Endothelial cell of umbilical vein (primary cell): ENCODE results near the gene UQCC2. TPM values are rescaled to one million over a fixed set of nuclear protein-coding genes. Genes with fewer than 3 reads are reported as not detected.

ENCODE experiments used
- BruUV-seq: library from RNA; stranded (reverse); fragments of 400-500 nt; replicated peaks from 2 replicates; lab custom pipeline; 2021; lab: Mats Ljungman, UMichigan
- CTCF ChIA-PET: fragments of 300-600, 350-600 bp; sonication (Branson Sonifier 250); formaldehyde crosslinking; loops from one replicate; lab custom pipeline; 2021; ENCODE audit warnings: antibody characterized with exemption, inconsistent platforms; lab: Charles Lee
- POLR2A ChIA-PET: fragments of 300-600, 350-600 bp; sonication (Branson Sonifier 250); formaldehyde crosslinking; loops from one replicate; lab custom pipeline; 2021; ENCODE audit warnings: antibody characterized with exemption, inconsistent platforms; lab: Charles Lee
- DNase-seq: peaks from one replicate; pipeline ENCODE4 v3.0.0-alpha.2; 2011; ENCODE audit warnings: low read depth, low spot score
- FAIRE-seq: peaks from 2 replicates; lab custom pipeline; 2011; peaks lifted over from hg19 to GRCh38; lab: Jason Lieb, UNC
- H2AFZ ChIP-seq: 2 replicates; pipeline ENCODE4 v1.6.0; 2012; ENCODE audit warnings: low read depth, low read length, control low read depth, inconsistent platforms
- H3K27ac ChIP-seq: 2 replicates; pipeline ENCODE4 v1.5.1; 2011; ENCODE audit warnings: low read depth, mild to moderate bottlenecking, control low read depth, low read length, moderate library complexity; ENCODE audit not compliant: insufficient read depth
- H3K27me3 ChIP-seq, 2 experiments: 2 replicates each; pipeline versions ENCODE4 v1.6.0 to v1.6.1; 2011; ENCODE audit warnings: low read length in 2 of 2, mixed read lengths in 1 of 2; ENCODE audit not compliant: control insufficient read depth in 2 of 2, insufficient read depth in 2 of 2
- H3K36me3 ChIP-seq, 2 experiments: 2 replicates in 1 of 2; 3 replicates in 1 of 2; pipeline ENCODE4 v1.5.1; 2011; ENCODE audit warnings: low read length in 2 of 2, mild to moderate bottlenecking in 1 of 2, moderate library complexity in 1 of 2; ENCODE audit not compliant: control insufficient read depth in 2 of 2, insufficient read depth in 2 of 2; ENCODE audit errors: extremely low read depth in 1 of 2
- H3K4me1 ChIP-seq: 3 replicates; pipeline ENCODE4 v1.5.1; 2011; ENCODE audit warnings: mild to moderate bottlenecking, low read length; ENCODE audit not compliant: control insufficient read depth, insufficient read depth; ENCODE audit errors: extremely low read depth
- H3K4me2 ChIP-seq: 2 replicates; pipeline ENCODE4 v1.6.1; 2011; ENCODE audit warnings: low read length, control low read depth, mixed read lengths; ENCODE audit not compliant: insufficient read depth
- H3K4me3 ChIP-seq, 3 experiments: fragments of 200-600 bp in 1 of 3; sonication (generic), shearing (Covaris generic) in 1 of 3; replicated peaks in 1 of 3; 2 replicates each; pipeline ENCODE4 v1.5.1; 2011 to 2016; ENCODE audit warnings: control low read depth in 3 of 3, low read length in 3 of 3, mild to moderate bottlenecking in 2 of 3, inconsistent platforms in 1 of 3, low read depth in 1 of 3, moderate library complexity in 1 of 3; ENCODE audit not compliant: insufficient read depth in 1 of 3
- H3K79me2 ChIP-seq: 2 replicates; pipeline ENCODE4 v1.6.0; 2012; ENCODE audit warnings: low read length, inconsistent platforms; ENCODE audit not compliant: control insufficient read depth, insufficient read depth
- H3K9ac ChIP-seq: replicated peaks from 2 replicates; pipeline ENCODE3; 2011; ENCODE audit warnings: low read length, control low read depth; ENCODE audit not compliant: insufficient read depth; ENCODE audit errors: extremely low read depth
- H3K9me1 ChIP-seq: replicated peaks from 3 replicates; pipeline ENCODE4 v1.6.0; 2011; ENCODE audit warnings: mild to moderate bottlenecking, low read length; ENCODE audit not compliant: control insufficient read depth, insufficient read depth; ENCODE audit errors: extremely low read depth
- H3K9me3 ChIP-seq: replicated peaks from 2 replicates; pipeline ENCODE4 v1.5.1; 2012; ENCODE audit warnings: low read length, inconsistent platforms; ENCODE audit not compliant: control insufficient read depth, insufficient read depth
- H4K20me1 ChIP-seq: replicated peaks from 2 replicates; pipeline ENCODE3; 2011; ENCODE audit warnings: mild to moderate bottlenecking, low read length; ENCODE audit not compliant: control insufficient read depth, insufficient read depth; ENCODE audit errors: extremely low read depth
- EZH2 ChIP-seq: IDR thresholded peaks from 2 replicates; pipeline ENCODE4 v1.6.1; 2012; ENCODE audit warnings: borderline replicate concordance, low read depth, mild to moderate bottlenecking, moderate library complexity, low read length, inconsistent platforms; ENCODE audit not compliant: severe bottlenecking
- FOS ChIP-seq: IDR thresholded peaks from 2 replicates; pipeline ENCODE4 v1.6.1; 2011; ENCODE audit warnings: mild to moderate bottlenecking, low read length, moderate library complexity, borderline replicate concordance; ENCODE audit not compliant: insufficient read depth
- JUN ChIP-seq: IDR thresholded peaks from 2 replicates; pipeline ENCODE4 v1.6.1; 2011; ENCODE audit warnings: borderline replicate concordance, low read depth; ENCODE audit not compliant: insufficient read length, insufficient read depth
- MYC ChIP-seq: IDR thresholded peaks from one replicate; pipeline ENCODE4 v1.6.1; 2011; ENCODE audit warnings: mild to moderate bottlenecking, low read depth, low read length
- dilution Hi-C: fragments of 300-500 bp; cut with MboI; formaldehyde crosslinking; loops from one replicate; pipeline ENCODE4 v1.15.0; 2019; ENCODE audit warnings: low sequenced_read_pairs; ENCODE audit not compliant: extremely low pct_ligation_motif_present
- intact Hi-C: fragments of 100-400 bp; cut with micrococcal nuclease; formaldehyde crosslinking; loops from one replicate; pipeline ENCODE4 v1.10.0; 2022
- polyA plus RNA-seq, 4 experiments: library from polyadenylated mRNA; depleted of rRNA in 3 of 4; stranded (reverse) in 3 of 4; unstranded in 1 of 4; fragments of >200 nt; gene quantifications; 2 replicates each; pipeline versions ENCODE4 v1.2.1 to v1.2.3, GENCODE V29; 2011 to 2012; ENCODE audit warnings: missing spikeins in 1 of 4
- total RNA-seq: library from RNA; stranded (reverse); gene quantifications from 2 replicates; pipeline ENCODE4 v1.2.3, GENCODE V29; 2021
- TF ChIP-seq, protein P1 (sequence below), 2 donors: IDR thresholded peaks; 1 replicate in 1 of 2; 2 replicates in 1 of 2; pipeline ENCODE4 v1.5.1; 2011; ENCODE audit warnings: low read length in 2 of 2, mild to moderate bottlenecking in 2 of 2, moderate library complexity in 2 of 2, control low read depth in 1 of 2, inconsistent platforms in 1 of 2, low read depth in 1 of 2; ENCODE audit not compliant: insufficient read depth in 1 of 2; ENCODE audit errors: extremely low read depth in 1 of 2

Gene UQCC2
- total and polyA plus RNA-seq, 2 donors (not counting 3 experiments of a cell fraction or from before 2014, with no cell fraction given) = 46.3 to 95.3 TPM

- Histone ChIP-seq H3K4me3 (no peak overlapping the region), H4K20me1 (no peaks in the 10 kb centered on the region), H2AFZ (no peak overlapping the region), H3K27ac (no peak overlapping the region), H3K9me1 (no peaks in the 10 kb centered on the region), H3K4me2 (no peak overlapping the region), H3K9ac (no peak overlapping the region), H3K9me3 (no peaks in the 10 kb centered on the region), H3K79me2 (no peaks in the 10 kb centered on the region), H3K36me3 (peaks cover 0 to 8% of the 10 kb centered on the region in 2 experiments), H3K27me3 (no peaks in the 10 kb centered on the region), H3K4me1 (no peaks in the 10 kb centered on the region)
- BruUV-seq = no TSS peak
- no peak for FAIRE-seq
- TF ChIP-seq JUN = no peak
- TF ChIP-seq, protein P1, sequence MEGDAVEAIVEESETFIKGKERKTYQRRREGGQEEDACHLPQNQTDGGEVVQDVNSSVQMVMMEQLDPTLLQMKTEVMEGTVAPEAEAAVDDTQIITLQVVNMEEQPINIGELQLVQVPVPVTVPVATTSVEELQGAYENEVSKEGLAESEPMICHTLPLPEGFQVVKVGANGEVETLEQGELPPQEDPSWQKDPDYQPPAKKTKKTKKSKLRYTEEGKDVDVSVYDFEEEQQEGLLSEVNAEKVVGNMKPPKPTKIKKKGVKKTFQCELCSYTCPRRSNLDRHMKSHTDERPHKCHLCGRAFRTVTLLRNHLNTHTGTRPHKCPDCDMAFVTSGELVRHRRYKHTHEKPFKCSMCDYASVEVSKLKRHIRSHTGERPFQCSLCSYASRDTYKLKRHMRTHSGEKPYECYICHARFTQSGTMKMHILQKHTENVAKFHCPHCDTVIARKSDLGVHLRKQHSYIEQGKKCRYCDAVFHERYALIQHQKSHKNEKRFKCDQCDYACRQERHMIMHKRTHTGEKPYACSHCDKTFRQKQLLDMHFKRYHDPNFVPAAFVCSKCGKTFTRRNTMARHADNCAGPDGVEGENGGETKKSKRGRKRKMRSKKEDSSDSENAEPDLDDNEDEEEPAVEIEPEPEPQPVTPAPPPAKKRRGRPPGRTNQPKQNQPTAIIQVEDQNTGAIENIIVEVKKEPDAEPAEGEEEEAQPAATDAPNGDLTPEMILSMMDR (IDR thresholded peaks at IDR 0.05; ENCODE audit: extremely low read depth in 1 of 2, insufficient read depth in 1 of 2, low read depth in 1 of 2, low read length in 2 of 2) = no peak
- TF ChIP-seq MYC = no peak
- no peak for TF ChIP-seq FOS
- no peak for TF ChIP-seq EZH2
- no peak for DNase-seq
- dilution Hi-C loops = no loop called here
- ChIA-PET POLR2A (no interaction called here), CTCF (interaction anchor here (1.3 to 3.7 kb wide), 3 partner anchors 17 to 65 kb away, joined by 4 to 13 read pairs (median 9); no protein-coding TSS in a partner anchor)
- intact Hi-C loops = no loop called here
Observed at GRCh38 chr6:33654831-33655554, 56.5 kb downstream of the UQCC2 start.
